ENCODE data around the gene DLX1. TPM values are rescaled to one million over a fixed set of nuclear protein-coding genes. Genes with fewer than 3 reads are reported as not detected.

DLX1 gene
- total RNA-seq, 4 donors from 2014 or later = 0.17 to 0.83 (median 0.23) TPM; not detected in 1

DNA sequence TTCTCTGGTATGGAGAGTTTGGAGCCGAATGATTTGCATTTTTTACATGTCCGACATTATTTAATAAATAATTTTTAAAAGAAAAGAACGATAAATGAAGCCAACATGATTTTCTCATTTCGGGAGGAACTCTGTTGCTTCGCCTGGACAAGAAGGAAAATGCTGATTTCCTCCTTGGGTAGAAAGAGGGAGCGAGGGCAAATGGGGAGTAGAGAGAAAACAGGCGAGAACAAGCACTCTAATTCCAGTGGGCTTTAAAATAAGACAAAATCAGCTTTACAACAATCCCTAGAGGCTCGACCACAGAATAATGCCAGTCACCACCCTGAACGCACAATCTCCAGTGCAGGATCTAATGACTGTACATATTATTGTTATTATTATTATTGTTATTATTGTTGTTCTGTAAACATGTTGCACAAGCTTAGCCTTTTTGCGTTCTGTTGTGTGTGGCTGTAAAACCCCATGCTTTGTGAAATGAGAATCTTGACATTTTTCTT, 3.7 kb downstream of the DLX1 start:
- no peak for DNase-seq (ENCODE audit: extremely low spot score)
- TF ChIP-seq EP300 (IDR thresholded peaks at IDR 0.05) (no peak), POLR2A (IDR thresholded peaks at IDR 0.05; ENCODE audit: low read depth) (no peak), POLR2AphosphoS5 (IDR thresholded peaks at IDR 0.05) (no peak)
- TF ChIP-seq, protein P1, sequence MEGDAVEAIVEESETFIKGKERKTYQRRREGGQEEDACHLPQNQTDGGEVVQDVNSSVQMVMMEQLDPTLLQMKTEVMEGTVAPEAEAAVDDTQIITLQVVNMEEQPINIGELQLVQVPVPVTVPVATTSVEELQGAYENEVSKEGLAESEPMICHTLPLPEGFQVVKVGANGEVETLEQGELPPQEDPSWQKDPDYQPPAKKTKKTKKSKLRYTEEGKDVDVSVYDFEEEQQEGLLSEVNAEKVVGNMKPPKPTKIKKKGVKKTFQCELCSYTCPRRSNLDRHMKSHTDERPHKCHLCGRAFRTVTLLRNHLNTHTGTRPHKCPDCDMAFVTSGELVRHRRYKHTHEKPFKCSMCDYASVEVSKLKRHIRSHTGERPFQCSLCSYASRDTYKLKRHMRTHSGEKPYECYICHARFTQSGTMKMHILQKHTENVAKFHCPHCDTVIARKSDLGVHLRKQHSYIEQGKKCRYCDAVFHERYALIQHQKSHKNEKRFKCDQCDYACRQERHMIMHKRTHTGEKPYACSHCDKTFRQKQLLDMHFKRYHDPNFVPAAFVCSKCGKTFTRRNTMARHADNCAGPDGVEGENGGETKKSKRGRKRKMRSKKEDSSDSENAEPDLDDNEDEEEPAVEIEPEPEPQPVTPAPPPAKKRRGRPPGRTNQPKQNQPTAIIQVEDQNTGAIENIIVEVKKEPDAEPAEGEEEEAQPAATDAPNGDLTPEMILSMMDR (IDR thresholded peaks at IDR 0.05) = no peak
- intact Hi-C loops (cut with DNase I) = no loop called here
- Histone ChIP-seq H3K27ac (replicated peaks in 1 of 4) (no peak overlapping the region), H3K4me1 (peaks cover 31 to 57% (median 46%) of the 10 kb centered on the region in 4 donors), H3K9me3 (no peaks in the 10 kb centered on the region), H3K4me3 (no peak overlapping the region), H3K27me3 (peaks cover 34 to 100% (median 98%) of the 10 kb centered on the region in 4 donors), H3K36me3 (no peaks in the 10 kb centered on the region)
- WGBS = 14% methylated on average over 10 of the region's 10 CpGs

GRCh38 chr2:172089633-172090032, 4.3 kb downstream of the DLX1 start:
- 46% methylated on average over 7 of the region's 7 CpGs for WGBS

GRCh38 chr2:172090044-172090961, 5.0 kb downstream of the DLX1 start:
- no peaks in the 10 kb centered on the region for H3K9me3 ChIP-seq
- no peaks in the 10 kb centered on the region for H3K36me3 ChIP-seq
- peaks cover 32 to 100% (median 98%) of the 10 kb centered on the region in 4 donors for H3K27me3 ChIP-seq
- no peak overlapping the region for H3K27ac ChIP-seq (replicated peaks in 1 of 4)
- DNase-seq (ENCODE audit: extremely low spot score) = peak; percentile 68
- intact Hi-C loops (cut with DNase I) = no loop called here
- WGBS = 3% methylated on average over 14 of the region's 39 CpGs
- H3K4me3 ChIP-seq = no peak overlapping the region
- H3K4me1 ChIP-seq = peaks cover 30 to 57% (median 46%) of the 10 kb centered on the region in 4 donors
- no peak for TF ChIP-seq POLR2A (IDR thresholded peaks at IDR 0.05; ENCODE audit: low read depth)
- TF ChIP-seq, protein P1 (IDR thresholded peaks at IDR 0.05) = no peak
- TF ChIP-seq EP300 (IDR thresholded peaks at IDR 0.05) = no peak
- no peak for TF ChIP-seq POLR2AphosphoS5 (IDR thresholded peaks at IDR 0.05)

More at GRCh38 chr2:172089633-172090032, 4.3 kb downstream of the DLX1 start:
- no peaks in the 10 kb centered on the region for H3K36me3 ChIP-seq
- TF ChIP-seq POLR2A (IDR thresholded peaks at IDR 0.05; ENCODE audit: low read depth) (no peak), POLR2AphosphoS5 (IDR thresholded peaks at IDR 0.05) (no peak), EP300 (IDR thresholded peaks at IDR 0.05) (no peak)
- TF ChIP-seq, protein P1 (IDR thresholded peaks at IDR 0.05) = no peak
- intact Hi-C loops (cut with DNase I) = no loop called here
- H3K27ac ChIP-seq (replicated peaks in 1 of 4) = no peak overlapping the region
- no peaks in the 10 kb centered on the region for H3K9me3 ChIP-seq
- no peak for DNase-seq (ENCODE audit: extremely low spot score)
- peaks cover 30 to 57% (median 46%) of the 10 kb centered on the region in 4 donors for H3K4me1 ChIP-seq
- no peak overlapping the region for H3K4me3 ChIP-seq
- peaks cover 32 to 100% (median 98%) of the 10 kb centered on the region in 4 donors for H3K27me3 ChIP-seq

DNA sequence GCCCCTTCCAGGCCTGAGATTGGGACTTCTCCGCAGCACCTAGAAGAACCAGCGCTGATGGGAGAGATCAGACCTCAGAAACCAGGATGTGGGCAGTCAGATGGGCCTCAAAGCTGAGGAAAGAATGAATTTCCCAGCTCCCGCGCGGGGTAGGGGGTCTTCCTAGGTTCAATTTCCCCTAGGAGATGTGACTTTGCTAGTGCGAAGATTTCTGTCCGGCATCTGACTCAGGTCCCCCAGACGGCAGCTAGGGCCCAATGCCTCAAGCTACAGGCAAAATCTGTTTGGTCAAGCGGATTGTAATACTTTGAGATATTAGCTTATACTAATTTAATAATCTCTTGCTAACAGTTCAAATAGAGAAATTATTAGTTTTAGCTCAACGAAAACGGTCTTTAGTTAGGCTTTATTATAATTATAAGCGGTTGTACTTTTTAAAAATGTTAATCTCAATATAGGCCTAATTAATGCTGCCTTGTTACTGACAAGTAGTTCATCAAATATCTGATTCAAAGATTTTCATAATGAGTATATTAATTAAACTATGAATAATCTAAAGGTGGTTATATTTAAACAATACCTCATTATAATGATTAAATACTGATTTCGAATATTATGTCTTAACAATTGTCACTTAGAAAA, 5.8 kb downstream of the DLX1 start:
- no peaks in the 10 kb centered on the region for H3K36me3 ChIP-seq
- 19% methylated on average over 8 of the region's 13 CpGs for WGBS
- TF ChIP-seq EP300 (IDR thresholded peaks at IDR 0.05) = no peak
- TF ChIP-seq, protein P1 (IDR thresholded peaks at IDR 0.05) = no peak
- no peak for TF ChIP-seq POLR2AphosphoS5 (IDR thresholded peaks at IDR 0.05)
- no peak for TF ChIP-seq POLR2A (IDR thresholded peaks at IDR 0.05; ENCODE audit: low read depth)
- peaks cover 31 to 100% (median 98%) of the 10 kb centered on the region in 4 donors for H3K27me3 ChIP-seq
- H3K9me3 ChIP-seq = no peaks in the 10 kb centered on the region
- intact Hi-C loops (cut with DNase I) = no loop called here
- H3K4me1 ChIP-seq = peaks cover 30 to 57% (median 46%) of the 10 kb centered on the region in 4 donors
- no peak overlapping the region for H3K4me3 ChIP-seq
- no peak for DNase-seq (ENCODE audit: extremely low spot score)
- H3K27ac ChIP-seq (replicated peaks in 1 of 4) = no peak overlapping the region

Measured in esophagus muscularis mucosa (tissue), 4 donors.